Measurements from ENCODE around the gene QARS1.
A peak's percentile ranks its signal among the peaks of the same experiment; 100 is the strongest.

QARS1 gene

DNA sequence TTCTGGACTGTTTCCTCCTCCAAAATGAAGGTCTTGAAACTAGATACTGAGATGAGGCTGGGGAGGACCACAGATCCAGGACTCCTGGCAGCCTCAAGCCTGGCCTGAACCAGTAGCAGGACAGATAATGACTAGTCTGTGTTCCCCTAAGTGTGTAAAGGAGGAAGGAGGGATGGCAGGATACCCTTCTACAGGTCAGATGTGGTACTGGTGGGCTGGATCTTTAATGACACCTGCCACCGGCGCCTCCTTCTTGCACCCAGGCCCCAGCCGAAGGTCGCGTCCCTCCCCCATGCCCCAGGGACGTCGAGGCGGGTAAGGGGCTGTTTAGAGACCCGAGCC lies 15.5 kb upstream of the QARS1 start:
- no peak for DNase-seq

DNA sequence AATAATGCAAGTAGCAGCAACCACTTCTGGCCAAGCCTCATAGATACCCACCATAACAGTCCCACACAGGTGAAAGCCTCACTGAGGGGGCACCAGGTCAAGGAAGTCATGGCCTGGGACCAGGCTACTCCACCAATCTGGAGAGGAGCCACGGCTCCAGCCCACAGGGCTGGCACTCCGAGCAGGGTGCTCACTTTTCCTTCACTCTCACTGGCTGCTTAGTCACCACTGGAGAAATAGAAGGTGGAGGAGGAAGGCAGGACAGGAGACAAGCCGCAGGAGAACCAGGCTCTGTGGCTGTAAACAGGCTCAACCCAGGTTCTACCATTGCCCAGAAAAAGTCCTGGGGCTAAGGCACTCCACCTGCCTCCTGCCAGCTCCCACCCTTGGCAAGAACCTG lies 14.9 kb upstream of the QARS1 start:
- DNase-seq, result no peak

DNA sequence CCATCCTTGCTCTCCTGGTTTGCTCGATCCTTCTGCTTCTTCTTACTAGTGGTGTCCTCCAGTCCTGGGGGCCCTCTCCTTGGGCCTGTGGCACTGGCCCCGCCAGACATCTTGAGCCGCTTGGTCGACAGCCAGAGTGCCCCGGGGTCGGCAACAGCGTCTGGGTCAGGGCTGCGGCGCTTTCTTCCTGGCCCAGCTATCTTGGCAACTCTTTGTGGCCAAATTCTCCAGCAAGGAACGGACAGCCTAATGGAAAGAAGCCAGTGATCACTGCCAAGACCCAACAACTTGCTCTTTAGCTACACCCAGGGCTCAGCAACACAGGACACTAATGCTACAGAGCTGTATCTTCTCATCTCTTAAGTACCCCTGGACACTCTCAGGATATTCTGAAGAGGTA lies 14.5 kb upstream of the QARS1 start:
- DNase-seq, result no peak

DNA sequence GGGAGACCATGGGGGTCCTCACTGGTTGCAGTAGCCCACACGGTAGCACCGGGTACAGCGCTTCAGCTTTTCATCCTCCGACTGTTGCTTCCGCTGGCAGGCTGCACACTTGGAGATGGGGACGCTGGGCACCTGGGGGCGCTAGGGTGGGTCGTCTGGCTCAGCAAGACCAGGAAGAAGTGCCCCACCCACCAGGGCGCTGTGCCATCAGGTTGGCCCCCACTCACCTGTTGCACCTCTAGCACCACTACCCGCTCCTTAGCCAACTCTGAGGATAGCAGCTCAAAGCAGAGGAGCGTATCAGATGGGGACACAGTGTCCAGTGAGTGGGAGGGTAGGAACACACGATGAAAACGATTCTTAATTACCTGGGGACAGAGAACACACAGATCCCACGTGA lies 7.7 kb upstream of the QARS1 start:
- DNase-seq, result no peak

DNA sequence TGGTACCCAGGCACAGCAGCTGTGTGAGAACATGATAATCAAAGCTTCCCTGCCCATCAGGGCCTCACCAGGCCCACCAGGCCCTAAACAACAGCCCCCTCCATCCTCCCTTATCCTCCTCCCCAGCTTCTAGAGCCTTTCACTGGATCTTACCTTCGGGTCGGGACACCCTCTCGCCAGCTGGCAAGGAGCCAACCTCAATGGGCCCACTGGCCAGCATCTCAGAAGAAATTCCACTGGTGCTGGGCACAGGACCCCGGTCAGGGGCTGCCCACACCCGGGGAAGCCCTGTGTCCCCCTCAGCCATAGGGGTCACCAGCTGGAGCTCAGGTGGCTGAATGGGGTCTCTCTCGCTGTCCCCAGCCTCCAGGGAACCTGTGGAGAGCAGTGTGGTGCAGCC lies 6.8 kb upstream of the QARS1 start:
- DNase-seq, result no peak

DNA sequence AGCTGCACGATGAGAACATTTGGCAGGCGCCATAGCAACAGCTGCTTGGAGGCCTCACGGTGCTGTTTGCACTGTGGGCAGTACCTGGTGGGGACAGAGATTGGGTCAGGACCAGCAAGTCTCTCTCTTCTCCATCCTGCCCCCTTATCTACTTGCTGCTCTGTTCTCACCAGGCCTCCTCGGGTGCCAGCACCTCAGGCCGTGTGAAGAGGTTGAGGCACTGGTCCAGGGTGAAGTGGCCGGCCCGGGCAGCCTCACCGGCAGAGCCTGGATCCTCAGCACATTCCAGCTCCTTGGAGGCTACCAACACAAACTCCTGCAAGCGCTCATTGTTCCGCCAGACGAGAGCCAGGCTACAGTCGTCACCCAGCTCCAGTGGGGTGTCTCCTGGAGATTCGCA lies 6.2 kb upstream of the QARS1 start:
- DNase-seq, result no peak

DNA sequence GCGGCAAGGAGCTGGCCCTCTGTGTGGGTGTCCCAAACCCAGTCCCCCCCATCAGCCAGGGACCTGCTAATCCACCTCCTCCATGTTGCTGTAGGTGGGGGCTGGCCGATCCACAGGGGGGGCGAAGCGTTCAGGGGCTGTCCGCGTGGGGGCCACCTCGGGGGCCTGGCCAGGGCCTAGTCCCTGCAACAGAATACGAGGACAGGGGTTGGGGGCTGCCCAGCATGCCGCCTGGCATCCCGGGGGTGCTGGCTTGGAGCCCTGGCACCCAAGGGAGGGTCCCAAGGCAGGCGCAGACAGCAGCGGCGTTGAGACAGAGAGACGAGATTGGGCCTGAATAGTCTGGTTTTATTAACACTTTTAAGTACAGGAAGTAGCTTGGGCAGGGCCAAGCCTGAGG lies 3.8 kb upstream of the QARS1 start:
- no peak for DNase-seq

DNA sequence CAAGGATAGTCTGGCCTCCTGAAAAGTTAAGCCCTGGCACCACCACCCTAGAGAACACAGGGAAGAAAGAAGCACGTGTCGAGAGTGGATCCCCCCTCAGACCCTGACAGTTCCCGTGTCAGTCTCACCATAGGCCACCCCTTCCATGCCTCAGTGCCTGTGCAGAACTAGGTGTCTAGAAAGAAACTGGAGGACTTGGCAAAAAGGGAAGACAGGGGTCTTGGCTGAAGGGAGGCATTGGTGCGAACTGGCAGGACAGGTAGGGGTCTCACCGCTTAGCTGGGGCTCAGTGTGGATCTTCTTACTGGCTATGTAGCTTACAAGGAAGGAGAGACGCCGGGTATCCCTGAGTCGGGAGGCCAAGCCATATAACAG lies 518 bp downstream of the QARS1 start:
- no peak for DNase-seq

DNA sequence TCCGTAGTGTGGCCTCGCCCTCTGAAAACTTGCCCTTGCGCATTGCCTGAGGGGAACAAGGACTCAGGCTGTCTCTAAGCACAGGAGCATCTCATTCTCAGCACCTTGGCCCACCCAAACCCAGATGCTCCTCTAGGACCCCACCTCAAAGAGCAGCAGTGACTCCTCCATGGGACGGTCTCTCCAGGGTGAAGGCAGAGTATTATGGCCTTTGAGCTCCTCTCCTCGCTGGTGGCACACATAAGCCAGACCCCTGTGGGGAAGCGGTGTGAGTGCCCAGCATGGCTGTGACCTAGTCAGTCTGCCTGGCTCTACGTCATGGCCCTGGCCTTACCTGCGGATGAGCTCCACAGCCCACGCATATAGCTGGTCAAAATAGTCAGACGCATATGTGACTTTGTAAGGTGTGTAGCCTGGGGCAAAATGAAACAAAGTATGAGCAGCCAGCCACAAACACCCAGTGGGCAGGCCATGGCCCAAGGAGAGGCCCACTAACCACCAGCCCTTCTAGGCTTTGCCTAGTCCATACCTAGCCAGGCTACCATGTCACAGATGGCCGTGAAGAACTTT lies 4.4 kb downstream of the QARS1 start:
- no peak for DNase-seq

DNA sequence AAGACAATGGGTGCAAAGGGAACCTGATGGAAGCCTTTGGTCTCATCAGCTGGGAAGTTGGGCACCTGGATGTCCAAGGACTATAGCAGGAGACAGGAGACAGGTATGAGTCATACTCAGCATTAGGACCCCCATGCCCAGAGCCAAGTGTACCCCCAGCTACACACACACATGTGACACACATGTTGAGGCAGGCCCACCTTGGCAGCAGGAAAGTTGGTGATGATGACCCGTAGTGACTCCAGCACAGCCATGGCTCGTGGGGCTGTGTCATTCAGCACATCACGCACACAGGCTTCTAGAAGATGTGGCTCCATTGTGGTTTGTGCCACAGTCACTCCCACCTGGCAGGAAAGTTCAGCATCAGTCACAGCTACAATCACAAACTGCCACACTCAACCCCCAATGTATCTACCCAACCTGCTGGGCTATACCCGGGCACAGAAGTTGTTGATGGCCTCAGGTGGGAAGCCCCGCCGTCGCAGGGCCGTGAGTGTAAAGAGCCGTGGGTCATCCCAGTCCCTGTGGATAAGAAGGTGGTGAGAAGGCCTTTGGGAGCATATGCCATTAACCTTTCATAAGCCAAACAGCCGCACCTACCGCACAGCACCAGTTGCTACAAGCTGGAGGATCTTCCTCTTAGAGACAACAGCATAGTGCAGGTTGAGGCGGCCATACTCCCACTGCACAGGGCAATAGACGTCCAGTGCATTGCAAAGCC lies 5.5 kb downstream of the QARS1 start:
- DNase-seq, result no peak

DNA sequence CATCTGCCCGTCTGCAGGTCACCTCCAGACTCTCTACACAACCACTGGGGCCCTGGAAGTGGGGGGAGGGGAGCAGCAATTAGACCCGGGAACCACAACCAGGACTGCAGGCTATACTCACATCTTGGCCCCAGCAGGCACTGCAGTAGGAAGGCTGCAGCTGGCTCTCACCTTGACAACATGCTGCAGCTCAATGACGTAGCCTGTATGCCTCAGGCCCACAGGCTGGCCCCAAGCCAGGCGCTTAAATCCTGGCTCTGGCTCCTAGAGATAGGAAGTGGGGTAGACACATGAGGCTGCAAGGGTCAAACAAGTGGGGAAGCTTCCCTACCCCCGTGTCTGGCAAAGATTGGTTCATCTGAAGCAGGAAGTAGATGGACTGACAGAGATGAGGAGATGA lies 6.1 kb downstream of the QARS1 start:
- DNase-seq, result no peak

DNA sequence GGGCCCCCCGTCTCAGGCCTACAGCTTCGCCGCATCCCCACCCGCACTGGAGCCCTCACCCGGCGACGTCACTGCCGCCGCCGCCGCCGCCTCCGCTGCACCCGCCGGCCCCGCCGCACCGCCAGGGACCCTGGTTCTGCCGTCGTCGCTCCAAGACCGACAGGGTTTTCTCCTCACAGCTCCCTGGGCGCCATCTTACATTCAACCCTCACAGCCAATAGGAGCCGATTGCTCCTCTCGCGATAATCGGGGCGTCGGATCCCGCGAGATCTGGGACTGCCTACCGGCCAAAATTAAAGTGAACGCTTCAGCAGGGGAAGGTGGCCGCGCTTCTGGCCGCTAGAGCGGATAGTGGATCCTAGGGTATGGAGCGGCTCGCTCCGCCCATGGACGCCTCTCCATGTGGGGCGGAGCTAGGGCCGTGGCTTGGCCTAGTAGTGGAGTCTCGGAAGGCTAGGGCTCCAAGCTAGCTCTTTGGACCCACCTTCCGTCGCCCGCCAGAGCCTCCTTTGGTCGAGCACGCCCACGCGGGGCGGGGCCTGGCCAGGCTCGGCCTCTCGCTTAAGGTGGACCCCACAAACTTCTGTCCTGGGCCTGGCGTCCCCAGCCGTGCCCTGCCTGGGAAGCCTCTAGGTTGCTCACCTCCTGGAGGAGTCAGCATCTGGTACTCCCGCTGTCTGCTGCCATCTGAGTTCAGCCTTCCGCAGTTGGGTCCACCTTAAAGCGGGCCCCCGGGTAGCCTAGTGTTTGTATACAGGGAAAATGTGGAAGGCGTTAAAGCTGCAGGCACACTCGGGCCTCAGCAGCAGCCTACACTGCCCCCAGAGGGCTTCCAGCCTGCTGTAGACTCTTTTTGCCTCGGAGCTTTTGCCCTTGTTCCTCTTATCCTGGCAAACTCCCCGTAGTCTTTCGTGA lies 10.4 kb downstream of the QARS1 start, which contains the start of gene QRICH1:
Gene QRICH1 (minus strand): TSS at position 219 of the 915 bp plus-strand sequence. CDS start 17,054 bp downstream, outside the sequence.
- peak; percentile 97 for DNase-seq

DNA sequence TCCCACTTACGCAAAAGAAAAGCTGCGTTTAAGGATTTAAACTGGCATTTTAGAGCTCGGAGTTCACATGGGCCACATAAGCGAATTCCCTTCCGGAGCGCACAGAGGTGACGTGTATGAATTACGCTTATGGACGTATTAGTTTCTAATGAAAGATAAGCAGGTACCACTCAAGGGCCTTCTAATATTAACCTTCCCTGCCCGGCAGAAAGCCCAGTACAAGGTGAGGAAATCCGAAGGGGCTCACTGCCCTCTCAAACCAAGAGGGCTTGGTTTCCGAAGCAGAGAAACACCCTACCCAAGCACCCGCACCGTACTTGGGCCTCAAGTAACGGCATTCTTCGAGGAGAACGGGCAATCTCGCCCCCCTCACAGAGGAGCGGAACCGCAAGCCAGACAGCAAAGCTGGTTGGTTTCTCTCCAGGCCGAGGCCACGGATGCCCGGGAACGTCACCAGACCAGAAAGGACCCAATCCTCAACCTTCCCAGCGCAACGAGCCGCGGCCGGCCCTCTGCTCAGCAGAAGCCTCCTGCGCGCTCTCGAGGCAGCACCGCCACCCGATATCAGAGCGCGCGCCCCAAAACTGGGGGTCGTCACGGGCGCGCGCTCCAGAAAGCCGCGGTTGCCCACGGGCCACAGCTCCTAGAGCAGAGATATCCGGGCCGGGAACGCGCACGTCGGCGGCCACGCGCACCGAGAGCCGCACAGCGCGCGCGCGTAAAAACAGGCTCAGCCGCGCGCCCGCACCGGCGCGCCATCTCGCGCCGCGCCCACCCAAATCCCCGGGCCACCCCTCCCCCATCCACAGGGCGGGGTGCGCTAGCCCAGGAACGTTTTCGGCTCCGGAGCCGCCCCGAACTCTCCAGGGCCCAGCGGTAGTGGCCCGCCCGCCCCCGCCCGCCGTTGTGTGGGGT lies 11.4 kb downstream of the QARS1 start:
- DNase-seq, result peak; percentile 92

DNA sequence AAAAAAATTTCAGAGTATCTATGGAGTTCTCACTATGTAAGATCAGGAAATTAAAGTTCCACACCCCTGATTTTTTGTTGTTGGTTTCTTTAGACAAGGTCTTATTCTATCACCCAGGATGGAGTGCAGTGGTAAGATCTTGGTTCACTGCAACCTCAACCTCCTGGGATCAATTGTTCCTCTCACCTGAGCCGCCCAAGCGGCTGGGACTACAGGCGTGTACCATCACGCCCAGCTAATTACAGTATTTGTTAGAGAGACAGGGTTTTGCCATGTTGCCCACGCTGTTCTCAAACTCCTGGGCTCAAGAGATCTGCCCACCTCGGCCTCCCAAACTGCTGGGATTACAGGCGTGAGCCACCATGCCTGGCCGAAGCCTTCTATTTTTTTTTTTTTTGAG lies 23.1 kb downstream of the QARS1 start:
- DNase-seq, result no peak

DNA sequence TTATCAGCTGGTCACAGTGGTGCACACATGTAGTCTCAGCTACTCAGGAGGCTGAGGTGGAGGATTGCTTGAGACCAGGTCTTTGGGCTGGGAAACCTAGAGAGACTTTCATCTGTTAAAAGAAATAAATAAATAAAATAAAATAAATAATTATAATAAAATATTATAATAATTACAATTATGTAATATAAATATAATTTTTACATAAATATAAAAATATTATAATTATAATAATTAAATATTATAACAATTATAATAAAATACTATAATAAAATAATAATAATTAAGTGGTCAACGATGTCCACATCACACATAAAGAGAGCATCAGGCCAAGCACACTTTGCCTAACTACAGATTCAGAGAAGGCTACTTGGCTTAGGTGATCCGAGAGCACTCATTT lies 25.3 kb downstream of the QARS1 start:
- no peak for DNase-seq

DNA sequence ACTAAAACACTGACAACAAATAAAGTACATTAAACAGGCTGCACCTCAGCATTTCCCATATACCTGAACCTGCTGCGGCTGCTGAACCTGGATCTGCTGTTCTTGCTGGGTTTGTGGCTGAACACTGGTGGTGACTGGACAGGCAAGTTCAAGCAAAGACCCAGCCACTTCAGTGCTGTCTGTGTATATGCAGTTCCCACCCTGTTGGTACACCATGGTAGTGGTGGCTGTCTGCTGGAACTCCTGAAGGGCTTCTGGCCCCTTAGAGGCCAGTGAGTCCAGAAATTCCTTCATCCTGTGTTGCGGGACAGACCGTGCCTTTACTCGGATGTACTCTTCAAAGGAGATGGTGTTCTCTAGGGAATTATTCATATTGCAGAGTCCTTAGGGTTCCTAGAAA lies 27.9 kb downstream of the QARS1 start:
- DNase-seq, result no peak

DNA sequence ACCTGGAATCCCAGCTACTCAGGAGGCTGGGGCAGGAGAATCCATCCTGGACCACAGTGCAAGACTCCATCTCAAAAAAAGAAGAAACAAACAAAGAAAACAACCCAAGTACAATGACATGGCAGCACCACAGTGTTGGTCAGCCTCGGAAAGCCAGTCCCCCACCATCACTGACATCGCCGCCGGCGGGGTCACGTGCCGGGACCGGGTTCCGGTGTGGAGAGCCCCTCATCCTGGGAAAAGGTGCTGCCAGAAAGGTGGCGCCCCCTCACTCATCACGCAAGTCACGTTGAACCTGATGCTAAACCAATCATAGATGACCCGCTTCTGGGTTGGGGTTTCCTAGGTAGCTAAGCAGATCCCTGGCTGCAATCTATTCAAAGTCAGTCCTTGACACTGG lies 28.4 kb downstream of the QARS1 start:
- DNase-seq, result no peak

DNA sequence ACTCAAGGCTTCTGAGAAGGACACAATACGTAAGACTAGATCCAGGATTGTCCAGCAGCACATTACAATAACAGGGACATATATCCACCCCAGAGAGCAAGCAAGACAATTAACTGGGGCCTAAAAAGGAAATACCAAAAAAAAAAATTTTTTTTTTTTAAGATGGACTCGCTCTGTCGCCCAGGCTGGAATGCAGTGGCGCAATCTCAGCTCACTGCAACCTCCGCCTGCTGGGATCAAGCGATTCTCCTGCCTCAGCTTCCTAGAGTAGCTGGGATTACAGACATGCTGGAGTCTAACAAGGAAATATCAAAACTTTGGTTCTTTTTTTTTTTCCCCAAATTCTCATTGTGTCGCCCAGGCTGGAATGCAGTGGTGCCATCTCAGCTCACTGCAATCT lies 46.5 kb downstream of the QARS1 start:
- no peak for DNase-seq

DNA sequence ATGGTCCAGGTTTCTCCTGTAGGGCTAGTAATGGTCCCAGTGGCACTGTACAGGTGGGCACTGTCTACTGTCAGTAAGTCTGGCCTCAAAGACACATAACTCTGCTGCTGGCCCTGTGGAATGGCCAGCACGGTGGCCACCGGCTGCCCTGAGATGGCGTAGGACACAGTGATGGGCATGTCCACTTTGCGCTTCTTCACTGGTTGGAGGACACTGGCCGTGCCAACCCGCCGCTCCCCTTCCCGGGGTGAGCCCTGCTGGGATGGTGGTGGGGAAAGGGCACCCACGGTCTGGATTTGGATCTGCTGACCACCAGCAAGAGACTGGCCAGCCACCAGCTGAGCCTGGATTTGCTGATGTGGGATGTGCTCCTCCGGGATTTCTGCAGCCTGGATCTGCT lies 47.3 kb downstream of the QARS1 start:
- no peak for DNase-seq

DNA sequence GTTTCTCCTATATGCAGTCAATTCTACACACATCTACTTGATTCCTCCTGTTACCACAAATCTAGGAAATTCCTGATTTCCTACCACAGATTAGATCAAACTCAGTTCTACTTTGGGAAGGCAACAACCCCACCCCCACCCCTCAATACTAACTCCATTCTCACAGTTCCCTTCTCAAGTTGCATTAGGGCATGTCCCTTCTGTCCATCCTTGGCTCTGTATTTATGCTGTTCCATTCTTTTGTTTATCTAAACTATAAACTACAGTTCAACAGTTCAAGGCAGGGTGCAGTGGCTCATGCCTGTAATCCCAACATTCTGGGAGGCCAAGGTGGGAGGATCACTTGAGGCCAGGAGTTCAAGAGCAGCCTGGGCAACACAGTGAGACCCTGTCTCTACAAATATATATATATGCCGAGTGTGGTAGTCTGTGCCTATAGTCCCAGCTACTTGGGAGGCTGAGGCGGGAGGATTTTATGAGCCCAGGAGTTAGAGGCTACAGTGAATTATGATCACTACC lies 50.2 kb downstream of the QARS1 start:
- DNase-seq, result no peak

DNA sequence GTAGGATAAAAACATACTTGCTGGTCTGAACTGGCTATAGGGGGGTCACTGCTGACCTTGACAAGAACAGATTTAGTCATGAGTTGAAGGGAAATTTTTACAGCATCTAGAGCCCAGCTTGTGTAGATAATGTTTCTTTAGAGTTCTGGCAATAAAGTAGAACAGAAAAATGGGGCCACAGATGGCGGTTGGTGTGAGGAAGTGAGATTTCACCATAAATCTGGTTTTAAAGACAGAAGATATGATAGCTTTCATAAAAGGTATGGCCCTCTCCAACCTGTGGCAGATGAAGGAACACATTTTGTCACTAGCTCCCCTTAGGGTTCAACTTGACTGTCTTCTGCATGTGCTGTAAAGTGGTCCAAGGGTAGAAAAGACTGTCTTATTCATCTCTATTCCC lies 51.0 kb downstream of the QARS1 start:
- no peak for DNase-seq

Data from activated CD8-positive, alpha-beta memory T cell treated with anti-CD3 and anti-CD28 coated beads, Interleukin-2, amount 50 U/mL, for 48 hours (primary cell).